Measurements from ENCODE around the gene MICALL2. TPM values are rescaled to one million over a fixed set of nuclear protein-coding genes. Genes with fewer than 3 reads are reported as not detected.

The MICALL2 gene
- total RNA-seq, 1 donor from 2014 or later, result 76.5 TPM

DNA sequence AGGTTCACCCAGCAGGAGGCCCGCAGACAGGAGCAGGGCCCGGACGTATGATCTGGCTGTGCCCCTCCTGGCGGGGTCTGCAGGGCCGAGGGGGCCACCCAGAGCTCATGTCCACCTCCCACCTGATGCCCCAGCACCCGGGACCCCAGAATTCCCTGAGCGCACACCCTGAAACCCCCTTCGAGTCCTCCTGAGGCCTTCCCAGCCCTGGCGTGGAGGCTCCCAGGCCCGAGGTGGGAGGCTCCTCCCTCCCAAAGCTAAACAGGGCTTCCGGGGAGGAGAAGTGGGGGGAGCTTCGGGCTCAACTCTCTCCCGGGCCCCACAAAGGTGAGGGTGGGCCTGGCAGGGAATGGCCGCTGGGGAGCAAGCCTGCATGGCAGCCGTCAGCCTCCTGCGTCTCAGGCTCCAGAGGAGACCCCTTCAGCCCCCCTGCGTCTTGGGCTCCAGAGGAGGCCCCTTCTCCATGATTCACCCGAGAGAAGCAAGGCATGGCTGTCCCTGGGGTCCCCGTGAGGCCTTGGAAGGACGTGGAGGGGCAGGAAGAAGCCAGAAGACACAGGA, 30.2 kb downstream of the MICALL2 start:
- H3K4me1 ChIP-seq, result no peaks in the 10 kb centered on the region
- DNase-seq (ENCODE audit: low spot score in 2 of 2), result no peak
- TF ChIP-seq, protein P1, sequence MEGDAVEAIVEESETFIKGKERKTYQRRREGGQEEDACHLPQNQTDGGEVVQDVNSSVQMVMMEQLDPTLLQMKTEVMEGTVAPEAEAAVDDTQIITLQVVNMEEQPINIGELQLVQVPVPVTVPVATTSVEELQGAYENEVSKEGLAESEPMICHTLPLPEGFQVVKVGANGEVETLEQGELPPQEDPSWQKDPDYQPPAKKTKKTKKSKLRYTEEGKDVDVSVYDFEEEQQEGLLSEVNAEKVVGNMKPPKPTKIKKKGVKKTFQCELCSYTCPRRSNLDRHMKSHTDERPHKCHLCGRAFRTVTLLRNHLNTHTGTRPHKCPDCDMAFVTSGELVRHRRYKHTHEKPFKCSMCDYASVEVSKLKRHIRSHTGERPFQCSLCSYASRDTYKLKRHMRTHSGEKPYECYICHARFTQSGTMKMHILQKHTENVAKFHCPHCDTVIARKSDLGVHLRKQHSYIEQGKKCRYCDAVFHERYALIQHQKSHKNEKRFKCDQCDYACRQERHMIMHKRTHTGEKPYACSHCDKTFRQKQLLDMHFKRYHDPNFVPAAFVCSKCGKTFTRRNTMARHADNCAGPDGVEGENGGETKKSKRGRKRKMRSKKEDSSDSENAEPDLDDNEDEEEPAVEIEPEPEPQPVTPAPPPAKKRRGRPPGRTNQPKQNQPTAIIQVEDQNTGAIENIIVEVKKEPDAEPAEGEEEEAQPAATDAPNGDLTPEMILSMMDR (IDR thresholded peaks at IDR 0.05), result no peak
- no peaks in the 10 kb centered on the region for H3K9me3 ChIP-seq
- no peak overlapping the region for H3K27ac ChIP-seq
- intact Hi-C loops (cut with DNase I), result no loop called here
- H3K36me3 ChIP-seq, result no peaks in the 10 kb centered on the region
- no peak overlapping the region for H3K4me3 ChIP-seq
- H3K27me3 ChIP-seq, result no peaks in the 10 kb centered on the region

DNA sequence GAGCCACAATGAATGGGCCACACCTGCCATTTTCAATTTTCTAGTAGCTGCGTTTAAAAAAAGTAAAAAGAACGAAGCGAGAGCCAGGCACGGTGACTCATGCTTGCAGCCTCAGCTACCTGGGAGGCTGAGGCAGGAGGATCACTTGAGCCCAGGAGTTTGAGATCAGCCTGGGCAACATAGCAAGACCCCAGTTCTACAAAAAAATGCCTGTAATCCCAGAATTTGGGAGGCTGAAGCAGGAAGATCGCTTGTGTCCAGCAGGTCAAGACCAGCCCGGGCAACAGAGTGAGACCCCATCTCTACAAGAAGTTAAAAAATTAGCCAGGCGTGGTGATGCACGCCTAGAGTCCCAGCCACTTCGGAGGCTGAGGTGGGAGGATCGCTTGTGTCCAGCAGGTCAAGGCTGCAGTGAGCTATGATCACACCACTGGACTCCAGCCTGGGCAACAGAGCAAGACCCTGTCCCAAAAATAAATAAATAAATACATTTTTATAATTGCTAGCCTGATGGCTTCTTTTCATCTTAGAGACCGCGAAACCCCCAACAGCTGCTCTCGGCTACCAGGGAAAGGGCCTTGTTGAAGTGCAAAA, 32.1 kb downstream of the MICALL2 start:
- DNase-seq (ENCODE audit: low spot score in 2 of 2), result no peak
- Histone ChIP-seq H3K4me3 (no peak overlapping the region), H3K27me3 (peaks cover 3% of the 10 kb centered on the region), H3K4me1 (no peaks in the 10 kb centered on the region), H3K9me3 (no peaks in the 10 kb centered on the region), H3K36me3 (no peaks in the 10 kb centered on the region), H3K27ac (no peak overlapping the region)
- intact Hi-C loops (cut with DNase I), result no loop called here
- TF ChIP-seq, protein P1 (IDR thresholded peaks at IDR 0.05), result no peak

DNA sequence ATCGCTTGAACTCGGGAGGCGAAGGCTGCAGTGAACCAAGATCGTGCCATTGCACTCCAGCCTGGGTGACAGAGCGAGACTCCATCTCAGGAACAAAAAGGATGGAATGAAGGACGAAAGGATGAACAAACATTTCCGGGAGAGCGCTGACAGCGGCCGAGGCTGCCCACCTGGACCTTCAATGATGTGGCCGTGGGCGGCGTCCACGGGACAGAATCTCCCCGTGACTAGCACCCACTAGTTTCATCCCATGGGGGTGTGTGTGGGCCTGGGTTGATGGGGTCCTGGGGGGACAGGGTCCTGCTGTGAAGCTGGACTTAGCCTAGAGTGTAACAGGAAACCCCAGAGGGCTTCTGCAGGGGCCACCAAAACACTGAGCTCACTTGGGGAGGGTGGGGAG, 32.8 kb downstream of the MICALL2 start:
- H3K4me3 ChIP-seq, result no peak overlapping the region
- no peak overlapping the region for H3K27ac ChIP-seq
- intact Hi-C loops (cut with DNase I), result no loop called here
- no peaks in the 10 kb centered on the region for H3K9me3 ChIP-seq
- H3K27me3 ChIP-seq, result peaks cover 3% of the 10 kb centered on the region
- no peaks in the 10 kb centered on the region for H3K4me1 ChIP-seq
- no peak for DNase-seq (ENCODE audit: low spot score in 2 of 2)
- TF ChIP-seq, protein P1 (IDR thresholded peaks at IDR 0.05), result no peak
- H3K36me3 ChIP-seq, result no peaks in the 10 kb centered on the region

DNA sequence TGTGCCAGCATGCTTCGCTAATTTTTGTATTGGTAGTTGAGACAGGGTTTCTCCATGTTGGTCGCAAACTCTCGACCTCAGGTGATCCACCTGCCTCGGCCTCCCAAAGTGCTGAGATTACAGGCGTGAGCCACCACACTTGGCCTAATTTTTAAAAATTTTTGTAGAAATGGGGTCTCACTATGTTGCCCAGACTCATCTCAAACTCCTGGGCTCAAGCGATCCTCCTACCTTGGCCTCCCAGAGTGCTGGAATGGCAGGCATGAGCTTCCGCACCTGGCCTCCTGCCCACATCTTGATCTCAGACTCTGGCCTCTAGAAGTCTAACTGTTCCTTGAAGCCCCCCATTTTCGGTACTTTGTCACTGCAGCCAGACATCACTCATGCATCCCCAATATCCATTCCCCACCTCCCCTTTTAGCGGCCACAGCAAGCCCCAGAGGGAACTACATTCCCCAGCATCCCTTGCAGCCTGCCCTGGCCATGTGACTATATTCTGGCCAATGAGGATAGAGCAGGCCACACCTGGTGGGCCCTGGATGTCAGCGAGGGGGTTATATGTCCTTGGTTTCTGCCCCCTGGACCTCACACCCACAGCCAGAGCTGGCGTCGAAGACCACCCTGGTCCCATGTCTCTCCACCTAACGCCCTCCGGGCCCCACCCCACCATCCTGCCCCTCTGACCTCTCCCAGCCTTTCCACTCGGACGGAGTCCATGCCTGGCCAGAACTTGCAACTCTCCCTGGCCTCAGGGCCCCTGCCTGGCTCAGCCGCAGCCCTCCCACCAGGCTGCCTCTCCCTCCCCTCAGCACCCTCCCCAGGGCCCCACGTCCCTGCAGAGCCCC, 33.8 kb downstream of the MICALL2 start:
- DNase-seq (ENCODE audit: low spot score in 2 of 2), result no peak
- TF ChIP-seq, protein P1 (IDR thresholded peaks at IDR 0.05), result no peak
- intact Hi-C loops (cut with DNase I), result no loop called here
- Histone ChIP-seq H3K4me3 (no peak overlapping the region), H3K27ac (no peak overlapping the region), H3K9me3 (no peaks in the 10 kb centered on the region), H3K27me3 (peaks cover 3% of the 10 kb centered on the region), H3K36me3 (no peaks in the 10 kb centered on the region), H3K4me1 (no peaks in the 10 kb centered on the region)

DNA sequence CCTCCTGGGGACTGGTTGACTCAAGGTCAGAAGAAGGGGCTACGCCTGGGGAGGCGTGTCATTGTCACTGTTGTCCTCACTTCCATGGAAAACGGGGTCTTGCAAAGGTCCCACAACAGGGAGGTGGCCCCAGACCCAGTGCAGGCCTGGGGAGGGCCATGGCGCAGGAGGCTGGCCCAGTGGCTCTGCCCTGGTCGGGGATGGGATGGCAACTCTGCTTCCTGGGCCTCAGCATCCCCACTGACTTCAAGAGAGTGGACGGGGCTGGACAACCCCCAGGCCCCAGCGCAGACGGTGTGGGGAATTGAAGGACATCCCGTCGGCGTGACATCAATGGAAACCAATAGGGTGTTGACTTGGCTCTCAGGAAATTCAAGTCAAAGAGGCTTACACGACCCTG, 35.2 kb downstream of the MICALL2 start:
- Histone ChIP-seq H3K27me3 (peaks cover 3% of the 10 kb centered on the region), H3K4me3 (no peak overlapping the region), H3K4me1 (no peaks in the 10 kb centered on the region), H3K27ac (no peak overlapping the region), H3K9me3 (no peaks in the 10 kb centered on the region), H3K36me3 (no peaks in the 10 kb centered on the region)
- DNase-seq (ENCODE audit: low spot score in 2 of 2), result no peak
- intact Hi-C loops (cut with DNase I), result no loop called here
- TF ChIP-seq, protein P1 (IDR thresholded peaks at IDR 0.05), result no peak
